ENCODE measurements around the gene DTYMK. TPM values are rescaled to one million over a fixed set of nuclear protein-coding genes. Genes with fewer than 3 reads are reported as not detected.

The DTYMK gene
- total RNA-seq, 6 donors from 2014 or later, result 10.2 to 43.0 (median 19.6) TPM

DNA sequence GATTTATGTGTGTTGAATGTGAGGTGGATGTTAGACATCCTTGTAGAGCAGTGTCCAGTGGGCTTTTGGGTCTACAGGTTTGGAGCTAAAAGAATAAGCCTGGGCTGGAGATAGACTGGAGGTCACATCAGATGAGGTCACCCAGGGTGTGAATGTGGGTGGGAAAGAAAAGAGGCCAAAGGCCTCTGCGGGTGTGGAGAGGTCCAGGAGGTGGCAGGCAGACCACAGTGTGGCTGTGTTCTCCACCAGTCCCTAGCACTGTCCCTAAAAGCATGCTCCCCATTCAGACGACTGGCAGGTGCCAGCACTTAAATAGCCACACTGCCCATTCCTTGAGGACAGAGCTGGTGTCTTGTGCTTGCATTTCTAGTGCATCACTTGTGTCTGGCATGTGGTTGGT is 45.0 kb downstream of the DTYMK start:
- Histone ChIP-seq H3K27ac (no peak overlapping the region), H3K4me3 (no peak overlapping the region), H3K27me3 (no peaks in the 10 kb centered on the region), H3K36me3 (no peaks in the 10 kb centered on the region), H3K9me3 (no peaks in the 10 kb centered on the region), H3K4me1 (peaks cover 16 to 36% (median 26%) of the 10 kb centered on the region in 4 donors)
- DNase-seq (no peak), ATAC-seq (ENCODE audit: low FRiP score in 2 of 2) (no peak)
- 58 to 67% methylated on average over 2 of the region's 2 CpGs for WGBS, 2 donors
- TF ChIP-seq EP300 (IDR thresholded peaks at IDR 0.05), result no peak
- no peak for TF ChIP-seq CTCF (IDR thresholded peaks at IDR 0.05)
- TF ChIP-seq POLR2A (IDR thresholded peaks at IDR 0.05), result no peak
- no peak for TF ChIP-seq POLR2AphosphoS5 (IDR thresholded peaks at IDR 0.05)

DNA sequence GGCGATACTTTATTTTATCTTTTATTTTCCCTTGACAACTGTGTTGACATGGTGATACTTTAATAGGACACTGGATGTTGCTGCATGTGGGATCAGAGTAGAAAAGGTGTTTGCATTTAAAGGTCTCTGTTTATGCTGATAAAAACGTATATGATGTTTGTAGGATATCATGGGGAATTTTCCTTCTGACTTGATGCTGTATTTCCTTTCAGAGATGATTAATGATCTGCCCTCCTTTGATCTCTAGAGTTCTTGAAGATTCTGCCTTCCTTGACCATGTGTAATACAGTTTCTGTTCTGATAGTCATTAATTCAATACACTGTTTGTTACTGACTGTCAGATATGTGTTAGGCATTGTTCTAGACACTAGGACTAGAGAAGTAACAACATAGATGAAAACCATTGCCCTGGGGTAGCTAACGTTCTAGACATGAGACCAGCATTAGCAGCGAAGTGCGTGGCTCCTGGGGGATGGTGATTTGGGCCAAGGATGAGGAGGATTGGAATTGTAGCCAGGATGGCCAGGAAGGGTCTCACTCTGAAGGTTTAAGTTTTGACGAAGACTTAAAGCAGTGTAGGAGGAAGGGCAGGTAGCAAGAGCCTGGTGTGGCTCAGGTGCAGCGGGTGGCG is 46.3 kb downstream of the DTYMK start:
- no peak for DNase-seq
- TF ChIP-seq CTCF (IDR thresholded peaks at IDR 0.05) (no peak), POLR2A (IDR thresholded peaks at IDR 0.05) (no peak)
- Histone ChIP-seq H3K9me3 (no peaks in the 10 kb centered on the region), H3K36me3 (no peaks in the 10 kb centered on the region), H3K27me3 (no peaks in the 10 kb centered on the region), H3K4me3 (no peak overlapping the region), H3K27ac (no peak overlapping the region), H3K4me1 (peaks cover 27 to 47% (median 35%) of the 10 kb centered on the region in 4 donors)
- ATAC-seq (ENCODE audit: low FRiP score in 2 of 2), result no peak
- 85 to 88% methylated on average over 8 of the region's 8 CpGs for WGBS, 2 donors

GRCh38 chr2:241639385-241639784 is 47.2 kb downstream of the DTYMK start:
- no peak for ATAC-seq (ENCODE audit: low FRiP score in 2 of 2)
- no peak for TF ChIP-seq EP300 (IDR thresholded peaks at IDR 0.05)
- no peak for TF ChIP-seq CTCF (IDR thresholded peaks at IDR 0.05)
- no peak for TF ChIP-seq POLR2A (IDR thresholded peaks at IDR 0.05)
- no peak for DNase-seq
- Histone ChIP-seq H3K4me1 (peaks cover 32 to 51% (median 38%) of the 10 kb centered on the region in 4 donors), H3K27ac (no peak overlapping the region), H3K9me3 (no peaks in the 10 kb centered on the region), H3K36me3 (no peaks in the 10 kb centered on the region), H3K27me3 (no peaks in the 10 kb centered on the region), H3K4me3 (peak overlapping the region in 1 of 4 donors; percentile 92)
- whole genome bisulfite sequencing, 2 donors, result 91 to 99% methylated on average over 5 to 7 of the region's 7 CpGs

DNA sequence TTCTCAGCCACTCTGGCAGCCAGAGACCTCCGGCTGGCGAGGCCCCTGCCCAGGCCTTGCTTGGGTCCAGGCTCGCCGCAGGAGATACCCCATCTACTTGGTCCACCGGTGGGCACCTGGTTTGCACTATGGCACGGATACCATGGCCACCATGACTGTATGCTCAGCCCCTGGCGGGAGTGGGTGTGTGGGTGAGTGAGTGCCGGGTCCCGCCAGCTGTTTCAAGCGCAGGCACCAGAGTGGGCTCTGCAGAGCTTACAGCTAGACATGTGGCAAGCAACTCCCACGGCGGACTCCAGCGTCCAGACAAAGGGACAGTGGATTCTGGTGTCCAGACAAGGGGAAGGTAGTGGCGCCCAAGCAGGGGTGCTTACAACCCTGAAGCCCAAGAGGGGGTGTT is 47.7 kb downstream of the DTYMK start:
- DNase-seq (no peak), ATAC-seq (ENCODE audit: low FRiP score in 2 of 2) (no peak)
- Histone ChIP-seq H3K36me3 (peaks cover 0 to under 1% (median 0%) of the 10 kb centered on the region in 4 donors), H3K9me3 (no peaks in the 10 kb centered on the region), H3K4me3 (peak overlapping the region in 1 of 4 donors; percentile 92), H3K27ac (no peak overlapping the region), H3K4me1 (peaks cover 32 to 51% (median 38%) of the 10 kb centered on the region in 4 donors), H3K27me3 (no peaks in the 10 kb centered on the region)
- no peak for TF ChIP-seq EP300 (IDR thresholded peaks at IDR 0.05)
- 96 to 98% methylated on average over 5 to 11 of the region's 14 CpGs for WGBS, 2 donors

- H3K4me1 ChIP-seq, result peaks cover 32 to 51% (median 38%) of the 10 kb centered on the region in 4 donors
- peaks cover 5 to 9% (median 7%) of the 10 kb centered on the region in 4 donors for H3K36me3 ChIP-seq
- peak overlapping the region; percentile 83 to 92 (median 86) for H3K4me3 ChIP-seq
- ATAC-seq (ENCODE audit: low FRiP score in 2 of 2) (peak in 1 of 2 donors; percentile 60), DNase-seq (peak in 1 of 2 donors; percentile 36)
- TF ChIP-seq POLR2A (IDR thresholded peaks at IDR 0.05) (no peak), EP300 (IDR thresholded peaks at IDR 0.05) (no peak), POLR2AphosphoS5 (IDR thresholded peaks at IDR 0.05) (no peak), CTCF (IDR thresholded peaks at IDR 0.05) (no peak)
- no peaks in the 10 kb centered on the region for H3K27me3 ChIP-seq
- WGBS, 2 donors, result 1 to 2% methylated on average over 21 to 46 of the region's 67 CpGs
- peak overlapping the region; percentile 94 to 100 (median 98) for H3K27ac ChIP-seq
- H3K9me3 ChIP-seq, result no peaks in the 10 kb centered on the region
Observed at GRCh38 chr2:241637795-241638660, 48.6 kb downstream of the DTYMK start.

All from upper lobe of left lung (tissue), 6 donors.